Ishikawa (cell line): ENCODE results near the gene SERPINB7.

Experiments
- CEBPB ChIP-seq: IDR thresholded peaks from 2 replicates; pipeline ENCODE4 v1.6.1; 2012
- CREB1 ChIP-seq: IDR thresholded peaks from 2 replicates; pipeline ENCODE4 v1.6.1; 2012; ENCODE audit warnings: low read depth
- EGR1 ChIP-seq: IDR thresholded peaks from 2 replicates; pipeline ENCODE4 v1.6.1; 2012
- EP300 ChIP-seq: IDR thresholded peaks from 2 replicates; pipeline ENCODE4 v1.6.1; 2012; ENCODE audit warnings: borderline replicate concordance
- MAX ChIP-seq: IDR thresholded peaks from 2 replicates; pipeline ENCODE4 v1.6.1; 2012
- NFIC ChIP-seq: IDR thresholded peaks from 2 replicates; pipeline ENCODE4 v1.6.1; 2012
- RAD21 ChIP-seq: IDR thresholded peaks from 2 replicates; pipeline ENCODE4 v1.6.1; 2012; ENCODE audit warnings: low read depth
- TAF1 ChIP-seq: IDR thresholded peaks from 2 replicates; pipeline ENCODE4 v1.6.1; 2012; ENCODE audit warnings: low read depth, mild to moderate bottlenecking
- TCF12 ChIP-seq: IDR thresholded peaks from 2 replicates; pipeline ENCODE4 v1.6.1; 2012; ENCODE audit warnings: low read depth
- TEAD4 ChIP-seq: IDR thresholded peaks from 2 replicates; pipeline ENCODE4 v1.6.1; 2012
- YY1 ChIP-seq: IDR thresholded peaks from 2 replicates; pipeline ENCODE4 v1.6.1; 2012; ENCODE audit warnings: low read depth
- ZBTB7A ChIP-seq: IDR thresholded peaks from 2 replicates; pipeline ENCODE4 v1.6.1; 2012; ENCODE audit warnings: low read depth
- TF ChIP-seq, protein P1 (sequence below): IDR thresholded peaks from 2 replicates; pipeline ENCODE4 v1.6.1; 2012
- TF ChIP-seq, protein P2 (sequence below): IDR thresholded peaks from 2 replicates; pipeline ENCODE4 v1.6.1; 2012; ENCODE audit warnings: low read depth, mild to moderate bottlenecking

SERPINB7 gene

GRCh38 chr18:63758615-63759240 is 16.5 kb upstream of the SERPINB7 start:
- no peak for TF ChIP-seq CREB1
- no peak for TF ChIP-seq EGR1
- no peak for TF ChIP-seq TCF12
- TF ChIP-seq TAF1, result no peak
- TF ChIP-seq YY1, result no peak
- TF ChIP-seq MAX, result no peak
- TF ChIP-seq, protein P1, sequence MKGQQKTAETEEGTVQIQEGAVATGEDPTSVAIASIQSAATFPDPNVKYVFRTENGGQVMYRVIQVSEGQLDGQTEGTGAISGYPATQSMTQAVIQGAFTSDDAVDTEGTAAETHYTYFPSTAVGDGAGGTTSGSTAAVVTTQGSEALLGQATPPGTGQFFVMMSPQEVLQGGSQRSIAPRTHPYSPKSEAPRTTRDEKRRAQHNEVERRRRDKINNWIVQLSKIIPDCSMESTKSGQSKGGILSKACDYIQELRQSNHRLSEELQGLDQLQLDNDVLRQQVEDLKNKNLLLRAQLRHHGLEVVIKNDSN, result no peak
- no peak for TF ChIP-seq ZBTB7A
- TF ChIP-seq RAD21, result no peak
- no peak for TF ChIP-seq TEAD4
- no peak for TF ChIP-seq NFIC
- TF ChIP-seq, protein P2, sequence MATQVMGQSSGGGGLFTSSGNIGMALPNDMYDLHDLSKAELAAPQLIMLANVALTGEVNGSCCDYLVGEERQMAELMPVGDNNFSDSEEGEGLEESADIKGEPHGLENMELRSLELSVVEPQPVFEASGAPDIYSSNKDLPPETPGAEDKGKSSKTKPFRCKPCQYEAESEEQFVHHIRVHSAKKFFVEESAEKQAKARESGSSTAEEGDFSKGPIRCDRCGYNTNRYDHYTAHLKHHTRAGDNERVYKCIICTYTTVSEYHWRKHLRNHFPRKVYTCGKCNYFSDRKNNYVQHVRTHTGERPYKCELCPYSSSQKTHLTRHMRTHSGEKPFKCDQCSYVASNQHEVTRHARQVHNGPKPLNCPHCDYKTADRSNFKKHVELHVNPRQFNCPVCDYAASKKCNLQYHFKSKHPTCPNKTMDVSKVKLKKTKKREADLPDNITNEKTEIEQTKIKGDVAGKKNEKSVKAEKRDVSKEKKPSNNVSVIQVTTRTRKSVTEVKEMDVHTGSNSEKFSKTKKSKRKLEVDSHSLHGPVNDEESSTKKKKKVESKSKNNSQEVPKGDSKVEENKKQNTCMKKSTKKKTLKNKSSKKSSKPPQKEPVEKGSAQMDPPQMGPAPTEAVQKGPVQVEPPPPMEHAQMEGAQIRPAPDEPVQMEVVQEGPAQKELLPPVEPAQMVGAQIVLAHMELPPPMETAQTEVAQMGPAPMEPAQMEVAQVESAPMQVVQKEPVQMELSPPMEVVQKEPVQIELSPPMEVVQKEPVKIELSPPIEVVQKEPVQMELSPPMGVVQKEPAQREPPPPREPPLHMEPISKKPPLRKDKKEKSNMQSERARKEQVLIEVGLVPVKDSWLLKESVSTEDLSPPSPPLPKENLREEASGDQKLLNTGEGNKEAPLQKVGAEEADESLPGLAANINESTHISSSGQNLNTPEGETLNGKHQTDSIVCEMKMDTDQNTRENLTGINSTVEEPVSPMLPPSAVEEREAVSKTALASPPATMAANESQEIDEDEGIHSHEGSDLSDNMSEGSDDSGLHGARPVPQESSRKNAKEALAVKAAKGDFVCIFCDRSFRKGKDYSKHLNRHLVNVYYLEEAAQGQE, result no peak

- TF ChIP-seq ZBTB7A (no peak), CEBPB (no peak), CREB1 (no peak), TAF1 (no peak), TCF12 (no peak), MAX (no peak), NFIC (no peak), RAD21 (no peak)
- TF ChIP-seq, protein P1, result no peak
Observed at GRCh38 chr18:63762518-63762917, 12.7 kb upstream of the SERPINB7 start.

DNA sequence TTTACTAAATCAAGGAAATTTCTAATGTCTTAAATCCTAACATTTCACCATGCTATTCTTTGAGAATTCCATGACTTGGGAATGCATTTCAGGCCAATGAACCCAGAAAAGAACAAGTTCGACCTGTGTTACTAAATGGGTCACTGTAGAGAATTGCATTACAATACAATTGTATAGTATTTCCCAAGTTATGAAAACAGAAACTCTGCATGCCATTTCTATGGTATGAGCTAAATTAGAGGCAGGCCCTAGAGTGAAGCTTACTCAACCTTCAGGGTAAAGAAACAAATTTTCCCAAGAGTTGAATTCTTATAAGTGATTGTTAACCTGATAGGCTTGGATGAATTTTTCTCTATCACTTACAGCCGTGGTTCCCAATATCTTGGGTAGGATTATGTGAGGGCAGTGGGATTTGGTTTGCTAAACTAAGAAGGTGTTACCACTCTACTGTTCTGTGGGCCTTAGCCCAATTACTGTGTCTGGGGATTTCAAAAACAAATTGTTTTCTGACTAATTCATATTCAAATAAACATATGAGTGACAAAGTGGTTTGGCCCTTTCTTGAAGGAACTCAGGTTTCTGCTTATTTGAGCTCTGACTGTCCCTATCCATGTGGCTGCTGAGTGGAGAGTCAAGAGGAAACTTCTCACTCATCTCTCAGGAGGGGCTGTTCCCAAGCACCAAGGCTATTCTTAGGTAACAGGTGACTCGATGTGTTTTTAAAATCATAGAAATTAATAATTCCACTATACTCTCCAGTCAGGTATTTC is 11.2 kb upstream of the SERPINB7 start:
- TF ChIP-seq ZBTB7A (no peak), TEAD4 (no peak), CREB1 (no peak), YY1 (no peak), EGR1 (no peak), RAD21 (no peak), MAX (no peak), NFIC (no peak), TCF12 (no peak)
- TF ChIP-seq, protein P1, result no peak
- TF ChIP-seq, protein P2, result no peak

- TF ChIP-seq MAX (no peak), TCF12 (no peak), EP300 (no peak), CEBPB (no peak), RAD21 (no peak), NFIC (no peak), EGR1 (no peak), CREB1 (no peak), ZBTB7A (no peak), YY1 (no peak), TAF1 (no peak)
- TF ChIP-seq, protein P1, result no peak
Observed at GRCh38 chr18:63765837-63766236, 9.4 kb upstream of the SERPINB7 start.

DNA sequence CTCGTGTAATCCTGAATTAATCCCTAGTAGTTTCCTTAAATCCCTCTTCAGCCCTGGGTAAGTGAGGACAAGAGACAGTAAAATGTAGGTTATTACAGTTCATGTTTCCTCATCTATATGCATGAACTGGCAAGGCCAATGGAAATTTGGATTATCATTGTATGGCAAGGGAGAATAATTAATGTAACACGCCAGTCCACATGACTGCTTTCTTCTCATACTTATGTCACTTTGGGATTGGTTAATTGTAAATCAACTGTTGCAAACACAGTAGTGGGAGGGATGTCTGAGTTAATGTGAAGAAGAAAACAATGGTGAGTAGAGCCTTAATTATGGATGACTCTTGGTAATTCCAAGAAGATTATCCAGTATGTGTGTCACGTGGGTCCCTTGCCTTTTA is 1.7 kb upstream of the SERPINB7 start:
- no peak for TF ChIP-seq RAD21
- no peak for TF ChIP-seq MAX
